ENCODE measurements around the gene FXYD7. TPM values are rescaled to one million over a fixed set of nuclear protein-coding genes. Genes with fewer than 3 reads are reported as not detected.
"Not testable (repeated sequence)": the region's sequence is repeated elsewhere in the genome, so short reads cannot be mapped to it uniquely, and the experiment has no call there.

FXYD7 gene
- total and polyA plus RNA-seq, 9 donors: 0.30 to 2.8 (median 0.80) TPM; not detected in 2

DNA sequence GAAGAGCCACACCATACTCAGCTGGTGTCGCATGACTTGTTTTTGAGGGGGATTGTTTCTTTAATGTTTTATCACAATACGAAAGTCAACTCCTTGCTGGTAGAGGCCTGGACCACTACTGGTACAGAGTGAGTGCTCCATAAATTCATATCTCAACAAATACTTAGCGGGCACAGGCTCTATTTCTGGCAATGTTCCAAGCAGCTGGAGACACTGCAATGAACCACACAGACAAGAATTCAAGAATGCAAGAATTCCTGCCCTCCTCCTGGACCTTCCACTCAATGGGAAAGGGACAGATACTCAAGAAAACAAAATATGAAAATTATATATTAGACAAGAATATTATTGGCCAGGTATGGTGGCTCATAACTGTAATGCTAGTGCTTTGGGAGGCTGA is 6.4 kb downstream of the FXYD7 start:
- H3K4me1 ChIP-seq (ENCODE audit: insufficient read depth): no peaks in the 10 kb centered on the region
- no peaks in the 10 kb centered on the region for H3K36me3 ChIP-seq
- no peaks in the 10 kb centered on the region for H3K9me3 ChIP-seq
- TF ChIP-seq POLR2A (IDR thresholded peaks at IDR 0.05) (no peak), CTCF (IDR thresholded peaks at IDR 0.05) (no peak), EP300 (IDR thresholded peaks at IDR 0.05) (no peak)
- 66 to 70% (median 67%) methylated on average over 3 of the region's 3 CpGs for WGBS, 3 donors
- DNase-seq: no peak
- H3K27me3 ChIP-seq: no peaks in the 10 kb centered on the region
- no peak overlapping the region for H3K4me3 ChIP-seq
- no peak overlapping the region for H3K27ac ChIP-seq
- intact Hi-C loops (cut with DNase I): no loop called here

DNA sequence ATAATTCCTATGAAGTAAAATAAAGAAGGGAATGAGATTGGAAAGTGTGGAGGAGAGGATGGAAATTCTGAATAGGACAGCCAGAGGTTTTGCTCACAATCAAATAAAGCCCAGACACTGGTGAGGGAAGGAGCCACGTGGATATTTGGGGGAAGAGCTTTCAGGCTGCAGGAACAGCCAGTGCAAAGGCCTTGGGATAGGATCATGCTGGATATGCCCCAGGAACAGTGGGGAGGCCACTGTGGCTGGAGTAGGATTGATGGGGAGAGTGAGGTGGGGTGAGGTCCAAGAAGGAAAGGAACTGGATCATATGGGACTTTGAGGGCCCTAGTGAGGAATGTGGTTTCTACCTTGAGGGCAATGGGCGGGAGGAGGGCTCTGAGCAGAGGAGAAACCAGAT is 7.4 kb downstream of the FXYD7 start:
- intact Hi-C loops (cut with DNase I): no loop called here
- H3K27me3 ChIP-seq: no peaks in the 10 kb centered on the region
- H3K4me1 ChIP-seq (ENCODE audit: insufficient read depth): no peaks in the 10 kb centered on the region

DNA sequence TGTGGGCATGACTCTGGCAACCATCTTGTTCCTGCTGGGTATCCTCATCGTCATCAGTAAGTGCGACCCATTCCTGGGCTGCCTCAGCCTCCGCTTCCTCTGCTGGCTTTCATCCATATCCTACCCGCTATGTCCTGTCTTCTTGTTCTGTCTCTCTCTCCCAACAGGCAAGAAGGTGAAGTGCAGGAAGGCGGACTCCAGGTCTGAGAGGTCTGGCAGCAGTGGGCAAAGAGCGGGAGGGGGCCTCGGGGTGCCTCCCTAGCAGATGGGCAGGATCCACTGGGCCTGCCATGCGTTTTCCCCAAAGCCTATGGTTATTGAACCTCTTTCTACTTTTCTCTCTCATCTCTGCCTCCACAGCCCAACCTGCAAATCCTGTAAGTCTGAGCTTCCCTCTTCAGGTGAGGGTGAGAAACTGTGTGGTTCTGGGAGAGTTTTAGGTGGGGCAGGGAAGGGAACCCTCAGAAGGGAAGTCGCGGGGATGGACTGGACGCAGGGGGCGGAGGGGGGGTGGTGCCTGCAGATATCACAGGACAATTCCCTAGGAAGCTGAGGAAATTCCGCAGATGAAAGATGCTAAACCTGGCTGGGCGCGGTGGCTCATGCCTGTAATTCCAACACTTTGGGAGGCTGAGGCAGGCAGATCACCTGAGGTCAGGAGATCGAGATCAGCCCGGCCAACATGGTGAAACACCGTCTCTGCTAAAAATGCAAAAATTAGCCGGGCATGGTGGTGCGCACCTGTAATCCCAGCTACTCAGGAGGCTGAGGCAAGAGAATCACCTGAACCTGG is 8.4 kb downstream of the FXYD7 start:
- Histone ChIP-seq H3K4me1 (ENCODE audit: insufficient read depth) (no peaks in the 10 kb centered on the region), H3K4me3 (no peak overlapping the region), H3K27me3 (no peaks in the 10 kb centered on the region), H3K9me3 (no peaks in the 10 kb centered on the region), H3K27ac (no peak overlapping the region), H3K36me3 (no peaks in the 10 kb centered on the region)
- 81 to 88% (median 83%) methylated on average over 20 of the region's 20 CpGs for WGBS, 3 donors
- DNase-seq: no peak
- intact Hi-C loops (cut with DNase I): no loop called here
- TF ChIP-seq EP300 (IDR thresholded peaks at IDR 0.05): no peak
- no peak for TF ChIP-seq CTCF (IDR thresholded peaks at IDR 0.05)
- no peak for TF ChIP-seq POLR2A (IDR thresholded peaks at IDR 0.05)

More for the DNA sequence above, 7.4 kb downstream of the FXYD7 start:
- no peak for DNase-seq
- no peaks in the 10 kb centered on the region for H3K36me3 ChIP-seq
- no peaks in the 10 kb centered on the region for H3K9me3 ChIP-seq
- no peak for TF ChIP-seq POLR2A (IDR thresholded peaks at IDR 0.05)
- TF ChIP-seq CTCF (IDR thresholded peaks at IDR 0.05): no peak
- TF ChIP-seq EP300 (IDR thresholded peaks at IDR 0.05): no peak
- 51 to 65% (median 56%) methylated on average over 2 of the region's 2 CpGs for WGBS, 3 donors
- H3K27ac ChIP-seq: no peak overlapping the region
- no peak overlapping the region for H3K4me3 ChIP-seq

DNA sequence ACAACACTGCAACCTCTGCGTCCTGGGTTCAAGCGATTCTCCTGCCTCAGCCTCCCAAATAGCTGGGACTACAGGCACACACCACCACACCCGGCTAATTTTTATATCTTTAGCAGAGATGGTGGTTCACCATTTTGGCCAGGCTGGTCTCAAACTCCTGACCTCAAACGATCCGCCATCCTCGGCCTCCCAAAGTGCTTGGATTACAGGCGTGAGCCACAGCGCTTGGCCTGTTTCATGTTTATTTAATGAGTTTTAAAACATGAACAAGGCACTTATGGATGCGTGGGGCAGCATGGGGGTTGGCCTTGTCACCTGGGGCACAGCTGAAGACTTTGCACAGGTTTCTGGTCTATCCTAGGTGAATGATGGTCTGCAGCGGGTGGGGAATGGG is 10.1 kb downstream of the FXYD7 start:
- H3K27ac ChIP-seq; H3K4me3 ChIP-seq; intact Hi-C loops (cut with DNase I); H3K27me3 ChIP-seq; H3K9me3 ChIP-seq; H3K4me1 ChIP-seq (ENCODE audit: insufficient read depth); DNase-seq; H3K36me3 ChIP-seq: not testable (repeated sequence)
- 55 to 74% (median 69%) methylated on average over 10 of the region's 10 CpGs for WGBS, 3 donors
